Chondrocyte (in vitro differentiated cells): ENCODE data around the gene PPP1R12C. TPM values are rescaled to one million over a fixed set of nuclear protein-coding genes. Genes with fewer than 3 reads are reported as not detected.

Experiments
- DNase-seq: peaks from one replicate; pipeline ENCODE4 v3.0.0; 2021; ENCODE audit warnings: mixed read lengths, low spot score
- H3K27ac Mint-ChIP-seq: one replicate; pipeline ENCODE4 v1.8.0; 2021; ENCODE audit warnings: mild to moderate bottlenecking, moderate library complexity, mixed read lengths; ENCODE audit not compliant: unreplicated experiment
- H3K27me3 Mint-ChIP-seq: 2 replicates; pipeline ENCODE4 v1.8.0; 2021; ENCODE audit warnings: low read depth, mixed read lengths
- H3K36me3 Mint-ChIP-seq: 2 replicates; pipeline ENCODE4 v1.8.0; 2021; ENCODE audit warnings: low read depth, mixed read lengths
- H3K4me1 Mint-ChIP-seq: 2 replicates; pipeline ENCODE4 v1.8.0; 2021; ENCODE audit warnings: low read depth, mild to moderate bottlenecking, mixed read lengths
- H3K4me3 Mint-ChIP-seq: one replicate; pipeline ENCODE4 v1.8.0; 2021; ENCODE audit warnings: mild to moderate bottlenecking, moderate library complexity, mixed read lengths; ENCODE audit not compliant: unreplicated experiment
- H3K9me3 Mint-ChIP-seq: 2 replicates; pipeline ENCODE4 v1.8.0; 2021; ENCODE audit warnings: low read depth, mixed read lengths
- total RNA-seq: library from RNA; stranded (reverse); gene quantifications from 3 replicates; pipeline ENCODE4 v1.2.1, GENCODE V29; 2021
- TF ChIP-seq, protein P1 (sequence below): fragments of 200-600 bp; sonication (generic); IDR thresholded peaks from 2 replicates; pipeline ENCODE4 v1.5.0; 2021; ENCODE audit warnings: antibody characterized with exemption, mild to moderate bottlenecking, moderate library complexity

Gene PPP1R12C
- total RNA-seq, 1 donor from 2014 or later, result 103 TPM

DNA sequence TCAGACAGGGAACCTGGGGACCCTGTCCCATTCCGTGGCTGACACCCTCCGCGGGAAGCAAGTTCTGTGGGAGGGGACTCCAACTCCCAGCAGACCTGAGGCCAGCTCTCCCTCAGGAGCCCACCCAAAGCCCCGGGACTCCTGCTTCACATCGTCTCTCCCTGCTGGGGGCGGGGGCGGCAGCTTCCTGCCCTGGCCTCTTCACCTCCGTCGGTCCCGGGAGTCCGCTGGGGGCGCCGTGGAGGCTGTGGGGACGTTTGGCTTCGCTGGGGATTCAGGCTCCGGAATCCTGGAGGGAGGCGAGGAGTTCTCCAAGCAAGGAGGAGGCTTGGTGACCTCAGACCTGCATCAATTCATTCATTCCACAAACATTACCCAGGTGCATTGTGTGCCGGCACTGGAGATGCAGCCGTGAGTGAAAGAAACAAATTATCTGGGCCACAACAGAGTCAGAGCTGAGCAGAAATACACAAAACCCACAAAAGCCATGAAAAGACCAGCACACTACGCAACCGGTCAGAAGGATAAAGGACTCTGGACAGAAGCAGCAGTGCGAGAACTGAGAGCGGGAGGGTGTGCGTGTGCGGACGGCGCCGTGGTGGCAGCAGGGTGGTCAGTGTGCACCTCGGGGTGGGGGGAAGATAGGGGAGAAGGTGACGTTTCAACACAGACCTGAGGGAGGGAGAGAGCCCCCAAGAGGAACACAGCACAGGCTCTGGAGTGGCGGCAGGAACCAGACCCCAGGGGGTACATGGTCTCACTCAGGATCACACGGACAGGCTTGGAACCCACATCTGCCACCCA lies 22.8 kb downstream of the PPP1R12C start:
- no peak for DNase-seq
- no peak overlapping the region for H3K27ac Mint-ChIP-seq
- no peaks in the 10 kb centered on the region for H3K27me3 Mint-ChIP-seq
- no peaks in the 10 kb centered on the region for H3K9me3 Mint-ChIP-seq
- peaks cover 2% of the 10 kb centered on the region for H3K4me1 Mint-ChIP-seq
- H3K36me3 Mint-ChIP-seq, result peaks cover 4% of the 10 kb centered on the region
- TF ChIP-seq, protein P1, sequence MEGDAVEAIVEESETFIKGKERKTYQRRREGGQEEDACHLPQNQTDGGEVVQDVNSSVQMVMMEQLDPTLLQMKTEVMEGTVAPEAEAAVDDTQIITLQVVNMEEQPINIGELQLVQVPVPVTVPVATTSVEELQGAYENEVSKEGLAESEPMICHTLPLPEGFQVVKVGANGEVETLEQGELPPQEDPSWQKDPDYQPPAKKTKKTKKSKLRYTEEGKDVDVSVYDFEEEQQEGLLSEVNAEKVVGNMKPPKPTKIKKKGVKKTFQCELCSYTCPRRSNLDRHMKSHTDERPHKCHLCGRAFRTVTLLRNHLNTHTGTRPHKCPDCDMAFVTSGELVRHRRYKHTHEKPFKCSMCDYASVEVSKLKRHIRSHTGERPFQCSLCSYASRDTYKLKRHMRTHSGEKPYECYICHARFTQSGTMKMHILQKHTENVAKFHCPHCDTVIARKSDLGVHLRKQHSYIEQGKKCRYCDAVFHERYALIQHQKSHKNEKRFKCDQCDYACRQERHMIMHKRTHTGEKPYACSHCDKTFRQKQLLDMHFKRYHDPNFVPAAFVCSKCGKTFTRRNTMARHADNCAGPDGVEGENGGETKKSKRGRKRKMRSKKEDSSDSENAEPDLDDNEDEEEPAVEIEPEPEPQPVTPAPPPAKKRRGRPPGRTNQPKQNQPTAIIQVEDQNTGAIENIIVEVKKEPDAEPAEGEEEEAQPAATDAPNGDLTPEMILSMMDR, result no peak
- H3K4me3 Mint-ChIP-seq, result no peak overlapping the region

DNA sequence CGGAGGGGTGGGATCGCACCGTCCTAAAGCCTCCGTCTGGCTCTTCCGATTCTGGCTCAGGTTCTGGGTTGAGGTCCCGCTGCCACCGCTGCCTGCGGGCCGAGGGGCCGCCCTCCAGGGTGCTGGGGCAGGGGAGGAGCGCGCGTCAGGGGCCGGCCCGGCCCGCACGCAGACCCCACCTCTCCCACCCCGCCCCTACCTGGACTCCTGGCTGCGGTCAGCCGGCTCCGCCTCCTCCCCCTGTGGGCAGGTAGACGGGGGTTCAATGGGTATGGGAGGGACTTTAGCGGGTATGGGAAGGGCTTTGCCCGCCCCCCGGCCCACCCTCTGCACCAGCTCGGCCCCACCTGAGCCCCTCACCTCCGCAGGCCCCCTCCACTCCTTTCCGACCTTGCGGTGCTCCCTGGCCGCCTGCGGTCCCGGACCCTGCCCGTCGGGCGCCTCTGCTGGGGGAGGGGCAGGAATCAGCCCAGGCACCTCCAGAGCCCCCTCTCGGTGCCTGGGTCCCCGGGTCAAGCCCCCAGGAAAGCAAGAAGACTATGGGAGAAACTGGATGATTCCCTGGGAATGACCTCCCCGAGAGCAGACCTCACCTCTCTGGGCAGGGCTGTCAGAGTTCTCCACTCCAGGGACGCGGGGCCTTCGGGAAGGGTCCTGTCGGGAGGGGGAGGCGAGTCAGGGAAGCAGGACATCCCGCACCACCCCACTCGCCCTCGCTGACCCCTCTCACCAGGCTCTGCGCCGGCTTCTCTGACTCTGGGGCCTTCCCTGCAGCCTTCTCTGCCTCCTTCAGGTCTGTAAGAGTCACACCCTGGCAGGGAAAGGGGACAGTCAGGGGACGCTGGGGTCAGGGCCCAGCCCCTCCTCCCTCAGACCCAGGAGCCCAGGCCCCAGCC lies 24.8 kb downstream of the PPP1R12C start:
- no peak overlapping the region for H3K27ac Mint-ChIP-seq
- H3K27me3 Mint-ChIP-seq, result no peaks in the 10 kb centered on the region
- no peak overlapping the region for H3K4me3 Mint-ChIP-seq
- TF ChIP-seq, protein P1, result no peak
- H3K9me3 Mint-ChIP-seq, result no peaks in the 10 kb centered on the region
- DNase-seq, result no peak
- peaks cover 6% of the 10 kb centered on the region for H3K36me3 Mint-ChIP-seq
- peaks cover 15% of the 10 kb centered on the region for H3K4me1 Mint-ChIP-seq

DNA sequence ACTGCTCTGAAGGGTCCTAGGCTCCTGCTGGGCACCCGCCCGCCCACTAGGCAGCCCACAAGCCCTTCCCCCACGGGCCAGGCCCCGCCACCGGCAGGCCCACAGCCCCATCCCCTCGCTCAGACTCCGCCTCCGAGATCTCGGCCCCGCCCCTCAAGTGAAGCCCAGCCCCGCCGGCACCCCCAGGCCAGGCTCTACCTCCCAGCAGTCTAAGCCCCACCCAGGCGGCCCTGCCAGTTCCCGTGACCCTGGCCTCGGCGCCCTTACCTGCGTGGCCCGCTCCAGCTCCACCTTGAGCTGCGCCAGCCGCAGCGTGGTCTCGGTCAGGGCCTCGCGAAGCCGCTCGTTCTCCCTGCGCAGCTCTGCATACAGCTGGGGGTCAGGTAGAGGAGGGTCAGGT lies 25.5 kb downstream of the PPP1R12C start:
- peaks cover 22% of the 10 kb centered on the region for H3K4me1 Mint-ChIP-seq
- TF ChIP-seq, protein P1, result no peak
- H3K36me3 Mint-ChIP-seq, result peaks cover 6% of the 10 kb centered on the region
- no peak overlapping the region for H3K27ac Mint-ChIP-seq
- no peaks in the 10 kb centered on the region for H3K9me3 Mint-ChIP-seq
- H3K4me3 Mint-ChIP-seq, result no peak overlapping the region
- no peak for DNase-seq
- no peaks in the 10 kb centered on the region for H3K27me3 Mint-ChIP-seq

DNA sequence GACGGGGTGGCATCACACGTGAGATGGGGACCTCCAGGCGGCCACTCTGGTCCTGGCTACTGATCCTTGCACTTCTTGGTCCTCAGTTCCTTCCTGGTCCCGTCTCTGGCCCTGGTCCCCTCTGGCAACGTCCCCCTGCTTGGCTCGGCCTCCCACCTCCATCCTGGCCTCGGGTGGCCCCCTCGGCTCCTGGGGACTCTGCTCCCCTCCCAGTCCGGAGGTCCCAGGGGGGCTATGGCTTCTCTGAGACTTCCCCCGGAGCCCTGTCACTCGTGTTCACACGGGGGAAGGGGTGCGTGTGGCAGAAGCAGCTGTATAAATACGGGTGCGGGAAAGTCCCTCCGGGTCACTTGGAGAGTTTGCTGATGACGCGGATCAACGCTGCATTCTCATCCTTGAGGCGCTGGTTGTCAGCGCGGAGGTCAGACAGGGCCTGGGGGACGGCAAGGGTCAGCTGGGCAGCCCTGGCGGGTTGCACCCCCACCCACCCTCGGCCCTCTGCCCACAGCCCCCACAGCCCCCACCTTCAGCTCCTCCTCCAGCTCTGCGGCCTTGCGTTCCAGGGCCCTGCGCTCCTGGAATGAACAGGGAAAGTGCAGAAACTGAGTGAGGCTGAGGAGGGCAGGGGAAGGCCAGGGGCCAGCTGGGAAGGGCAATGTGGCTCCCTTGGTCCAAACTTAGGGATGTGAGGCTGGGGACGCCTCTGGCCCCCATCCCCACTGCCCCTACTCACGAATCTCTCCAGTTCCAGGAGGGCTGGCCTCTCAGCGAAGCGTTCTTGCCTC lies 26.1 kb downstream of the PPP1R12C start:
- TF ChIP-seq, protein P1, result no peak
- peaks cover 6% of the 10 kb centered on the region for H3K36me3 Mint-ChIP-seq
- peaks cover 24% of the 10 kb centered on the region for H3K4me1 Mint-ChIP-seq
- H3K27ac Mint-ChIP-seq, result no peak overlapping the region
- H3K9me3 Mint-ChIP-seq, result no peaks in the 10 kb centered on the region
- no peak overlapping the region for H3K4me3 Mint-ChIP-seq
- no peak for DNase-seq
- H3K27me3 Mint-ChIP-seq, result no peaks in the 10 kb centered on the region

DNA sequence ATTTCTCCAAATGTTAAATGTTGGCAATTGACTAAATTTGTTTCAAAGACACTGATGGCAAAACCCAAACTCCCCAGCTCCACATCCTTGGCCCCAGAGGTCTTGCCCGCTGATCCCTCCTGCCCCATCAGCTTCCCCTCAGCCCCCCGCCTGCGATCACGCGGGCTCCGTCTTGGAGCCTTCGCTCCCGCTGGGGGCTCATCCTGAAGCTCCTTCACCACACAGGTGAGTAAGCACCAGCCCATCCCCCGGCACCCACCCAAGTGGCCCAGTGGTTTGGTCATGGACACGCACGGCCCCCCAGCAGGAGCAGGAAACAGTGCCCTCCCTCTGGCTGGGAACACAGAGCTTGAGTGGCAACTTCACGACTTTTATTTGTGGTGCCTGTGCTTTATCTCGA lies 26.9 kb downstream of the PPP1R12C start:
- Mint-ChIP-seq H3K9me3 (no peaks in the 10 kb centered on the region), H3K36me3 (peaks cover 6% of the 10 kb centered on the region), H3K4me1 (peaks cover 24% of the 10 kb centered on the region), H3K27ac (no peak overlapping the region), H3K4me3 (no peak overlapping the region), H3K27me3 (peaks cover 3% of the 10 kb centered on the region)
- TF ChIP-seq, protein P1, result no peak
- DNase-seq, result no peak
